Measurements from ENCODE around the gene SLC4A2.
"Not testable (repeated sequence)": the region's sequence is repeated elsewhere in the genome, so short reads cannot be mapped to it uniquely, and the experiment has no call there.

Gene SLC4A2

GRCh38 chr7:151026771-151027727 lies 32.3 kb upstream of the SLC4A2 start:
- DNase-seq = not testable (repeated sequence)

- DNase-seq = not testable (repeated sequence)
These were observed 31.7 kb upstream of the SLC4A2 start for GRCh38 chr7:151027728-151028130.

GRCh38 chr7:151028131-151028947 lies 31.1 kb upstream of the SLC4A2 start, which contains the start of gene ABCB8:
Gene ABCB8, plus strand, starts transcription at chr7:151028450. Its CDS starts 66 bp downstream, at chr7:151028516.
- DNase-seq = peak; percentile 98

GRCh38 chr7:151028948-151029501 lies 30.4 kb upstream of the SLC4A2 start:
- DNase-seq = no peak

- no peak for DNase-seq
These were observed 28.4 kb upstream of the SLC4A2 start for GRCh38 chr7:151031011-151031410.

GRCh38 chr7:151032936-151033863 lies 26.2 kb upstream of the SLC4A2 start:
- no peak for DNase-seq

GRCh38 chr7:151033864-151034249 lies 25.5 kb upstream of the SLC4A2 start:
- no peak for DNase-seq

- no peak for DNase-seq
These were observed 24.9 kb upstream of the SLC4A2 start for GRCh38 chr7:151034312-151035025.

GRCh38 chr7:151035026-151035717 lies 24.2 kb upstream of the SLC4A2 start:
- DNase-seq = no peak

GRCh38 chr7:151035902-151036301 lies 23.5 kb upstream of the SLC4A2 start:
- no peak for DNase-seq

GRCh38 chr7:151038951-151039849 lies 20.2 kb upstream of the SLC4A2 start:
- peak; percentile 91 for DNase-seq

GRCh38 chr7:151039850-151040548 lies 19.4 kb upstream of the SLC4A2 start:
- no peak for DNase-seq

- no peak for DNase-seq
These were observed 18.6 kb upstream of the SLC4A2 start for GRCh38 chr7:151040616-151041375.

- not testable (repeated sequence) for DNase-seq
These were observed 15.9 kb upstream of the SLC4A2 start for GRCh38 chr7:151043449-151043848.

GRCh38 chr7:151043959-151044358 lies 15.4 kb upstream of the SLC4A2 start:
- DNase-seq = no peak

- DNase-seq = no peak
These were observed 14.1 kb upstream of the SLC4A2 start for GRCh38 chr7:151045262-151045661.

- DNase-seq = no peak
These were observed 13.4 kb upstream of the SLC4A2 start for GRCh38 chr7:151045967-151046366.

Measured in stimulated activated CD4-positive, alpha-beta T cell treated with anti-CD3 and anti-CD28 coated beads, Interleukin-15, amount 100 ng/mL, for 24 hours (primary cell).